PC-9 (cell line): ENCODE data around the gene UNG. TPM values are rescaled to one million over a fixed set of nuclear protein-coding genes. Genes with fewer than 3 reads are reported as not detected.

ENCODE experiments used
- BruUV-seq: library from RNA; stranded (reverse); fragments of 400-500 nt; replicated peaks from 2 replicates; lab custom pipeline; 2021; lab: Mats Ljungman, UMichigan
- CTCF ChIA-PET: fragments of 300-600 bp; sonication (Branson Sonifier 250); formaldehyde crosslinking; loops from one replicate; lab custom pipeline; 2022; ENCODE audit warnings: antibody characterized with exemption; lab: Charles Lee
- POLR2A ChIA-PET: fragments of 300-600 bp; sonication (Branson Sonifier 250); formaldehyde crosslinking; loops from one replicate; lab custom pipeline; 2022; ENCODE audit warnings: antibody characterized with exemption; ENCODE audit not compliant: unreplicated experiment; lab: Charles Lee
- DNase-seq, 2 experiments: peaks; one replicate each; pipeline versions ENCODE4 v3.0.0 to v3.0.0-alpha.2; 2015 to 2022; ENCODE audit warnings: mixed read lengths in 1 of 2
- H2AFZ ChIP-seq: fragments of 200-600 bp; sonication (generic); 2 replicates; pipeline ENCODE4 v1.8.1; 2017; ENCODE audit warnings: antibody characterized with exemption
- H3F3A ChIP-seq: fragments of 200-600 bp; sonication (generic); 2 replicates; pipeline ENCODE4 v1.8.1; 2017; ENCODE audit warnings: antibody characterized with exemption, mild to moderate bottlenecking, low read depth; ENCODE audit not compliant: insufficient read depth
- H3K27ac ChIP-seq: fragments of 200-600 bp; sonication (generic); 2 replicates; pipeline ENCODE4 v1.6.1; 2016; ENCODE audit warnings: mixed run types
- H3K27me3 ChIP-seq: fragments of 200-600 bp; sonication (generic); 2 replicates; pipeline ENCODE4 v1.6.1; 2016; ENCODE audit warnings: low read depth, mixed run types; ENCODE audit not compliant: insufficient read depth
- H3K36me3 ChIP-seq: fragments of 200-600 bp; sonication (generic); 2 replicates; pipeline ENCODE4 v1.6.1; 2016; ENCODE audit warnings: low read depth, mixed run types
- H3K4me1 ChIP-seq: fragments of 200-600 bp; sonication (generic); replicated peaks from 2 replicates; pipeline ENCODE4 v1.6.1; 2016; ENCODE audit warnings: mixed run types; ENCODE audit not compliant: insufficient read depth
- H3K4me2 ChIP-seq: fragments of 200-600 bp; sonication (generic); 2 replicates; pipeline ENCODE4 v1.6.1; 2017; ENCODE audit warnings: mixed run types
- H3K4me3 ChIP-seq: fragments of 200-600 bp; sonication (generic); 2 replicates; pipeline ENCODE4 v1.6.1; 2016; ENCODE audit warnings: mixed run types
- H3K79me2 ChIP-seq: fragments of 200-600 bp; sonication (generic); 2 replicates; pipeline ENCODE4 v1.6.1; 2017; ENCODE audit warnings: low read depth, mixed run types
- H3K9me2 ChIP-seq: fragments of 200-600 bp; sonication (generic); 2 replicates; pipeline ENCODE4 v1.8.1; 2017; ENCODE audit warnings: mild to moderate bottlenecking; ENCODE audit not compliant: insufficient read depth
- H3K9me3 ChIP-seq: fragments of 200-600 bp; sonication (generic); 2 replicates; pipeline ENCODE4 v1.8.1; 2016; ENCODE audit warnings: low read depth; ENCODE audit not compliant: insufficient read depth
- H4K20me1 ChIP-seq: fragments of 200-600 bp; sonication (generic); 2 replicates; pipeline ENCODE4 v1.8.1; 2017; ENCODE audit not compliant: insufficient read depth
- CTCF ChIP-seq: fragments of 200-600 bp; sonication (generic); conservative IDR thresholded peaks from 2 replicates; pipeline ENCODE4 v1.6.1; 2017; ENCODE audit warnings: mixed run types, antibody characterized with exemption, mild to moderate bottlenecking, moderate library complexity
- EZH2 ChIP-seq: fragments of 200-600 bp; sonication (generic); IDR thresholded peaks from 2 replicates; pipeline ENCODE4 v1.8.0; 2017; ENCODE audit warnings: antibody characterized with exemption, low read depth
- intact Hi-C: fragments of 100-400 bp; cut with micrococcal nuclease; formaldehyde crosslinking; loops from one replicate; pipeline ENCODE4 v1.10.0; 2022; ENCODE audit not compliant: unreplicated experiment
- total RNA-seq: library from RNA; stranded (reverse); gene quantifications from 2 replicates; pipeline ENCODE4 v1.2.3, GENCODE V29; 2021

UNG gene
- total RNA-seq, 1 experiment from 2014 or later = 54.9 TPM

DNA sequence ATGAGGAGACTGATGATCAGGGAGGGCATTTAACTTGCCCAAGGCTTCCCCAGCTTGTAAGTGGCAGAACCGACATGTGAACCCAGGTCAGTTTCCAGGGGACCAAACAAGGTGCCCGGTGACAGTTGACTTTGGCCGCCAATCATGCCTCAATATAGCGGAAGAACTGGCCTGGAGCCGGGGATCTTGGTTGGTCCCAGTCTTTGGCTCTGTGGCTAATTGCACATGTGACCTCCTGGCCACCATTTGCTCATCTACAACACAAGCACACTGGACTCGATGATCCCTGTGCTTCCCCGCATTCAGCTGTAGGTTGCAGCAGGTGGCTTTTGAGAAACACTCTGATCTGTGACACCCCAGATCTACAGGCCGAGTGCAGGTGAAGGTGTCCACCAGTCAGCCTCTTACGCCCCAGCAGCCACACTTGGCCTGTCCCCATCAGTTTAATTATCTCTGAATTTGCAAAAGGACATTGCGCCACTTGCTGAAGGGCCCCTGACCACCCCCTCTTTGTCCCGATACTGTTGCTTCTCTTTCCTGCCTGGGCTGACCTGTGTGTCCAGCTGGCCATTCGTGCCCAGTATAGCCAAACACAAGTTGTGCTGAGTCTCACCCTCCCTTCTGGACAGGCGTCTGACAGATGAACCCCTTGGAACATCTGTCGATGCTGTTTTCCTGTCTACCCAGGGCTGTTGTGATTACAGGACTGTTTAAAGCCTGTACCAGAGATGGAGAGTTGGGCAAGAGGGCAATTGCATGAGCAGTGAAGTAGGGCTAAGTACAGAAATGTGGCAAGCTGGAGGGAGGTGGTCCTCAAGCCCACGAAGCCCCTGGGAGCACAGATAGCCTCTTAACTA is 33.1 kb downstream of the UNG start:
- BruUV-seq = no TSS peak
- H2AFZ ChIP-seq = no peak overlapping the region
- no peaks in the 10 kb centered on the region for H3K36me3 ChIP-seq
- intact Hi-C loops = no loop called here
- CTCF ChIA-PET = interaction anchor here (0.9 kb wide), 1 partner anchor 19 kb away, joined by 3 read pairs; no protein-coding TSS in a partner anchor
- H3K4me2 ChIP-seq = no peak overlapping the region
- H3K4me3 ChIP-seq = no peak overlapping the region
- H3K4me1 ChIP-seq = 0 out of 2 replicates have a peak, but pooled peaks cover 4% of the 10 kb centered on the region
- no peaks in the 10 kb centered on the region for H3K9me2 ChIP-seq
- no peak for DNase-seq
- H4K20me1 ChIP-seq = no peaks in the 10 kb centered on the region
- no peak overlapping the region for H3K27ac ChIP-seq
- no peaks in the 10 kb centered on the region for H3K9me3 ChIP-seq
- no peak for TF ChIP-seq EZH2
- TF ChIP-seq CTCF = no peak
- H3K79me2 ChIP-seq = no peaks in the 10 kb centered on the region
- POLR2A ChIA-PET = no interaction called here
- peaks cover 31% of the 10 kb centered on the region for H3K27me3 ChIP-seq
- H3F3A ChIP-seq = no peaks in the 10 kb centered on the region

DNA sequence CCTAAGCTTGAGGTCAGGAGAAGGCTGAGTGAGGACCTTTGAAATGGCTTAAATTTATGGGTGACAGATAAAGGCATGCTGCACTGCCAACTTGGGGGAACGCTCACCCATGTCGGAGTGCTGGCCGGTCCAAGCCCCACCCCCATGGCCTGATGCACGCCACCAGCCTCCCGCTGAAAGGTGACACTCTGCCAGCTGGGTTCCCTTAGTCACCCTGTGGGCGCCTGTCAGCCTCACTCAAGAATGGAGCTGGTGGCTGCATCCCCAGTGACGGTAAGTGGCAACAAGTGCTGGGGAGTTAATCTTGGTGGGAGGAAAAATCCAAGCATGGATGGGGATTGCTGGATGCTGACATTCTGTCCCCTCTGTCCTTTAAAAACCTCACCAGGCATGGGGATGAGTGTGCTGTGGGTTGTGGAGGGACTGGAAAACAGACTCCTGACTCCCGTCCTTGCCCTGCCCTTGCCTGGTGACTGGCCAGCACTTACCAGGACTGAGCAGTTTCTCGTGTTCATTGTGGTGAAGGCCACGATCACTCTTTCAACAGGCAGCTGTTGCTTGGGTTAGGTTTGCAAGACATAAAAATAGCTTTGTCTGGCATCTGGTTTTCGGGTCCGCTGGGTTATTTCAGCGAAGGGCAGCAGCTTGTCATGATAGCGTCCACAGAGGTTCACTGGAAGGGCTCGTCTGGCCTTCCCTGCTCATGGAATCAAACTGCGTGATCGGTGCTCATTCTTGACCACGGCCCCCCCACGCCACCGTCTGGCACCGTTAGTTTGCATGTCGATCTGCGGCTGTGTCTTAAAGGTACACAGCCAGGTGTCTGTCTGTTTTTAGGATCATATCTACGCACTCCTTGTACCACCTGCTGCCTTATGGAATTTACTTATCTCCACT is 34.0 kb downstream of the UNG start:
- DNase-seq = peak in 1 of 2 experiments; percentile 47
- H3K27ac ChIP-seq = no peak overlapping the region
- no peaks in the 10 kb centered on the region for H3K79me2 ChIP-seq
- H4K20me1 ChIP-seq = no peaks in the 10 kb centered on the region
- TF ChIP-seq EZH2 (no peak), CTCF (no peak)
- H2AFZ ChIP-seq = no peak overlapping the region
- H3K4me1 ChIP-seq = 0 out of 2 replicates have a peak, but pooled peaks cover 4% of the 10 kb centered on the region
- H3F3A ChIP-seq = no peaks in the 10 kb centered on the region
- H3K4me3 ChIP-seq = no peak overlapping the region
- ChIA-PET POLR2A (no interaction called here), CTCF (interaction anchor here (0.9 kb wide), 1 partner anchor 19 kb away, joined by 3 read pairs; no protein-coding TSS in a partner anchor)
- no peaks in the 10 kb centered on the region for H3K9me3 ChIP-seq
- no TSS peak for BruUV-seq
- H3K9me2 ChIP-seq = no peaks in the 10 kb centered on the region
- peaks cover 31% of the 10 kb centered on the region for H3K27me3 ChIP-seq
- H3K36me3 ChIP-seq = no peaks in the 10 kb centered on the region
- intact Hi-C loops = no loop called here
- no peak overlapping the region for H3K4me2 ChIP-seq

DNA sequence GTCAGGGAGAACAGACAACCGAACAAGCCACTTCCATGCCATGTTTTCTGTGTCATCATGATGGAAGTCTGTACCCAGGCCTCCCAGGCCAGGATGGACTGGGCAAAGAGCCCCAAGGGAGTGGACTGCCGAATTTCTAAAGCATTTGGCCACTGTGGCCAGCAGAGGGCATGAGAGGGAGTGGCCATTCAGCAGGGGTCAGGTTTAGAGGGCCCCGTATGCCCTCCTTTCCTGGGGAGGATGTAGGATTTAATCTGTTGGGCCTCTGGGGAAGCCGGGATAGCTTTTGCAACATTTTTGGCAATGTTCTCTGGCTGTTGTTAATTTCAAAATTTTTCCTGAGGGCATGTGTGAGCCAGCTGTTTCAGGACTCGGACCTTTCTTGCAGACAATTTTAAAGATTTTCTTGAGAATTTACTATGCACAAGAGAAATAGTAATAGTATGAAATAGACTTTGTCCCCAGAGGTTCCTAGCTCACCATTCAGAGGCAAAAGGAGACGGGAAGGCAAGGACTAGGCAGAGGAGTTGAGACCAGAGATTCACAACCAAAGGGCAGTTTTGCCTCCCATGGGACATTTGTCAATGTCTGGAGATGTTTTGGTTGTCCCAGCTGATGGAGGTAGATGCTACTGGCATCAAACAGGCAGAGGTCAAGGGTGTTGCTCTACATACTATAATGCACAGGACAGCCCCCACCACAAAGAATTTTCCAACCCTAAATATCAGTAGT is 37.0 kb downstream of the UNG start:
- no peak overlapping the region for H3K4me2 ChIP-seq
- H2AFZ ChIP-seq = no peak overlapping the region
- H3K36me3 ChIP-seq = no peaks in the 10 kb centered on the region
- no peak for TF ChIP-seq EZH2
- peak; percentile 74 for TF ChIP-seq CTCF
- no TSS peak for BruUV-seq
- 0 out of 2 replicates have a peak, but pooled peaks cover 4% of the 10 kb centered on the region for H3K4me1 ChIP-seq
- DNase-seq = peak in 1 of 2 experiments; percentile 11
- ChIA-PET POLR2A (no interaction called here), CTCF (no interaction called here)
- H3K79me2 ChIP-seq = no peaks in the 10 kb centered on the region
- no peak overlapping the region for H3K4me3 ChIP-seq
- H3K9me2 ChIP-seq = no peaks in the 10 kb centered on the region
- no peaks in the 10 kb centered on the region for H4K20me1 ChIP-seq
- H3K27ac ChIP-seq = no peak overlapping the region
- intact Hi-C loops = no loop called here
- no peaks in the 10 kb centered on the region for H3F3A ChIP-seq
- H3K9me3 ChIP-seq = no peaks in the 10 kb centered on the region
- H3K27me3 ChIP-seq = peaks cover 47% of the 10 kb centered on the region
